ENCODE data around the gene VSIG10L2.

The VSIG10L2 gene

DNA sequence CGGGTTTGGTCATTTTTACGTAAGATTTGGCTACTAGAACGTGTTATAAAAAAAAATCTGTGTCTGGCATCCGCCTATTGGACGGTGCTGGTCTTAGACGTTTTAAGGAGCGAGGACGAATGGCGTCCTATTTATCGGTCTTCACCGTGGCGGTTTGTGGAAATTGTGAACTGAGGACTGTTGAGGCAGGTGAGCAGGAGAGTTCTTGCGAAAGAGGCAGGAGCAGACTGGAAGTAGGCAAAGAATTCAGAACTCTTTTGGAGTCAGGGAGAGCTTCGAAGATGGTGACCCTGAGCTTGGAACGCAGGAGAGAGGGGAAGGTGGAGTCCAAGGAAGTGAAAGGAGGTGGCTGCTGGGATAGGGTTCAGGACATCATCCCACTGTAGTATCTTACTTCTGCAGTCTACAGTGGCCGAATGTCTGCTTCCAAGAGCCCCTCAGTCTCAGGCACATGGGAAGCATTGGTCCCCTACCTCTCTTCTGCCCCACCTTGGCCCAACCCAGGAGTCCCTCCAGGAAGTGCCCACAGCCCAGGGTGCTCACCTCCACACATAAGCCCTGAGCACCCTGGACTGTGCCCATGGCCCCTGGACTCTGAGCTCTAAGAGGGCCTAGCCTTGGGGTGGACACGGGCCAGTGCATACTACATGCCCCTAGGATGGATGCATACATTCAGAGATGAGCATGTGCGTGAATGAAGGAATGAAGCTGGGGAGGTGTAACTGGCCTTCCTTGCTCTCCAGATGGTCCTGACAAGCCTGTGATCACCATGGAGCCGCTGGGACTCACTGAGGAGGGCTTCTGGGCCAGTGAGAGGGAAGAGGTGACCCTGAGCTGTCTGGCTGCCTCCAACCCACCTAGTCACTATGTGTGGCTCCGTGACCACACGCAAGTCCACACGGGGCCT, 3.7 kb downstream of the VSIG10L2 start:
- no peak for TF ChIP-seq CTCF (IDR thresholded peaks at IDR 0.05; ENCODE audit: low read depth, low read length)
- DNase-seq (ENCODE audit: extremely low read depth, low read depth), result no peak

GRCh38 chr11:125950178-125950490, 4.3 kb downstream of the VSIG10L2 start:
- DNase-seq (ENCODE audit: extremely low read depth, low read depth), result no peak
- TF ChIP-seq CTCF (IDR thresholded peaks at IDR 0.05; ENCODE audit: low read depth, low read length), result no peak

DNA sequence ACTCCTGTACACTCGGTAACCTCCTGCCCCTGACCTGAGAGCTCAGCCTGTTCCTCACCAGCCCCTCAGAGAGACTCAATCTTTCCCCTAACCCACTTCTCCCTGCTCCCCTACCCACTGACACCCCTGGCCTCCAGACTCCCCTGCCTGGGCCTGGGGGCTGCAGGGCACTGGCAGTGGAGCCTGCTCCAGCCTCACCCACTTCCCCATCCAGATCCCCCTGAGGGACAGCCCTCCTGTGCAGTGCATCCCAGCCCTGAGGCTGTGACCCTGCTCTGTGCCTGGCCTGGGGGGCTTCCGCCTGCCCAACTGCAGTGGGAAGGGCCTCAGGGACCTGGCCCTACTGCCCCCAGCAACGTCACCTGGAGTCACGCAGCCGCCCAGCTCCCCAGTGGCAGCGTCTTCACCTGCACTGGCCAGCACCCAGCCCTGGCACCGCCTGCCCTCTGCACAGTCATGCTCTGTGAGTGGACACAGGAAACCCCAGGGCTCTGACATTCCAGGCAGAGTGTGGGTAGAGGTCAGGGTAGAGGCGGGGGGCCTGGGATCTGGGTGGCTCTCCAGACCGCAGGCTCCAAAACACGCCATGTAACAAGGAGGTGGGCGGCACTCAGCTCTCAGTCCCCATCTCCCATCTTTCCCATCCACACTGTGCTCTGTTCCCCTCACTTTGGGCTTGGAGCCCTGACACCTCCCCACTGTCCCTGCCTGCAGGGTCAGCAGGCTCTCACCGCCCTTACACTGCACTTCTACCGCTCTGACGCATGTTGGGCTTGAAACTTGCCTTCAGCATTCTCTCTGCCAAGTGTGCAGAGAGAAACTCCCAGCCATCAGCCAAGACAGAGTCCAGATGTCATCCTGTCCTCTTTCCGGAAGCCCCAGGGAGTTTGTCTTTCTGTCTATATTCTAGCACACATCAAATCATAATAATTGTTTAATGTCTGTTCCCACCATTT, 5.1 kb downstream of the VSIG10L2 start:
- DNase-seq (ENCODE audit: extremely low read depth, low read depth), result no peak

GRCh38 chr11:125951731-125952130, 5.9 kb downstream of the VSIG10L2 start:
- TF ChIP-seq CTCF (IDR thresholded peaks at IDR 0.05; ENCODE audit: low read depth, low read length), result no peak
- DNase-seq (ENCODE audit: extremely low read depth, low read depth), result no peak

More for the DNA sequence above, 5.1 kb downstream of the VSIG10L2 start:
- no peak for TF ChIP-seq CTCF (IDR thresholded peaks at IDR 0.05; ENCODE audit: low read depth, low read length)

GRCh38 chr11:125952559-125952958, 6.7 kb downstream of the VSIG10L2 start:
- no peak for TF ChIP-seq CTCF (IDR thresholded peaks at IDR 0.05; ENCODE audit: low read depth, low read length)
- DNase-seq (ENCODE audit: extremely low read depth, low read depth), result no peak

- no peak for TF ChIP-seq CTCF (IDR thresholded peaks at IDR 0.05; ENCODE audit: low read depth, low read length)
- no peak for DNase-seq (ENCODE audit: extremely low read depth, low read depth)
These were observed 7.1 kb downstream of the VSIG10L2 start for GRCh38 chr11:125952973-125953372.

Measured in AG09319 (cell line).